AG04449 (cell line): ENCODE results near the gene PARP8.
"Not testable (repeated sequence)": the region's sequence is repeated elsewhere in the genome, so short reads cannot be mapped to it uniquely, and the experiment has no call there.

Source experiments
- CTCF ChIA-PET: fragments of 350-600 bp; formaldehyde crosslinking; extraction: SDS; loops from one replicate; lab custom pipeline; 2021; ENCODE audit warnings: antibody characterized with exemption; lab: Yijun Ruan, JAX
- POLR2A ChIA-PET: fragments of 400-600, 350-600 bp; formaldehyde crosslinking; extraction: SDS; loops from one replicate; lab custom pipeline; 2020; ENCODE audit warnings: antibody characterized with exemption, inconsistent platforms; lab: Yijun Ruan, JAX
- DNase-seq: peaks from one replicate; pipeline ENCODE4 v3.0.0-alpha.2; 2010; ENCODE audit warnings: low read depth, low spot score
- H3K4me3 ChIP-seq: 2 replicates; pipeline ENCODE4 v1.5.1; 2011; ENCODE audit warnings: low read depth, mild to moderate bottlenecking, control low read depth, low read length
- TF ChIP-seq, protein P1 (sequence below): IDR thresholded peaks from one replicate; pipeline ENCODE4 v1.5.1; 2011; ENCODE audit warnings: mild to moderate bottlenecking, moderate library complexity, low read length, control low read depth, inconsistent platforms; ENCODE audit not compliant: insufficient read depth; ENCODE audit errors: missing control alignments

The PARP8 gene

GRCh38 chr5:50794812-50795211 lies 128.4 kb downstream of the PARP8 start:
- ChIA-PET POLR2A (no interaction called here), CTCF (no interaction called here)
- DNase-seq = no peak
- TF ChIP-seq, protein P1, sequence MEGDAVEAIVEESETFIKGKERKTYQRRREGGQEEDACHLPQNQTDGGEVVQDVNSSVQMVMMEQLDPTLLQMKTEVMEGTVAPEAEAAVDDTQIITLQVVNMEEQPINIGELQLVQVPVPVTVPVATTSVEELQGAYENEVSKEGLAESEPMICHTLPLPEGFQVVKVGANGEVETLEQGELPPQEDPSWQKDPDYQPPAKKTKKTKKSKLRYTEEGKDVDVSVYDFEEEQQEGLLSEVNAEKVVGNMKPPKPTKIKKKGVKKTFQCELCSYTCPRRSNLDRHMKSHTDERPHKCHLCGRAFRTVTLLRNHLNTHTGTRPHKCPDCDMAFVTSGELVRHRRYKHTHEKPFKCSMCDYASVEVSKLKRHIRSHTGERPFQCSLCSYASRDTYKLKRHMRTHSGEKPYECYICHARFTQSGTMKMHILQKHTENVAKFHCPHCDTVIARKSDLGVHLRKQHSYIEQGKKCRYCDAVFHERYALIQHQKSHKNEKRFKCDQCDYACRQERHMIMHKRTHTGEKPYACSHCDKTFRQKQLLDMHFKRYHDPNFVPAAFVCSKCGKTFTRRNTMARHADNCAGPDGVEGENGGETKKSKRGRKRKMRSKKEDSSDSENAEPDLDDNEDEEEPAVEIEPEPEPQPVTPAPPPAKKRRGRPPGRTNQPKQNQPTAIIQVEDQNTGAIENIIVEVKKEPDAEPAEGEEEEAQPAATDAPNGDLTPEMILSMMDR = no peak
- no peak overlapping the region for H3K4me3 ChIP-seq

DNA sequence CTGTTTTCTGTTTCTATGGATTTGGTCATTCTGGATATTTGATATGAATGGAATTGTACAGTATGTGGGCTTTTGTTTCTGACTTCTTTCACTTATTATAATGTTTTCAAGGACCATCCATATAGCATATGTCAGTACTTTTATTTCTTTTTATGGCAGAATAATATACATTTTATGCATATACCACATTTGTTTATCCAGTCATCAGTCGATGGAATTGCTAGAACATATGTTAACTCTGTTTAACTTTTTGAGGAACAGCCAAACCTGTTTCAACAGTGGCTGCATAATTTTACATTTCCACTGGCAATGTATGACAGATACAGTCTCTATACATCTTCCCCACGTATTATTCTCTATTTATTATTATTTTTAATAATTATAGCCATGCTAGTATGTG lies 131.6 kb downstream of the PARP8 start:
- ChIA-PET POLR2A (no interaction called here), CTCF (no interaction called here)
- no peak overlapping the region for H3K4me3 ChIP-seq
- TF ChIP-seq, protein P1 = no peak
- DNase-seq = no peak

DNA sequence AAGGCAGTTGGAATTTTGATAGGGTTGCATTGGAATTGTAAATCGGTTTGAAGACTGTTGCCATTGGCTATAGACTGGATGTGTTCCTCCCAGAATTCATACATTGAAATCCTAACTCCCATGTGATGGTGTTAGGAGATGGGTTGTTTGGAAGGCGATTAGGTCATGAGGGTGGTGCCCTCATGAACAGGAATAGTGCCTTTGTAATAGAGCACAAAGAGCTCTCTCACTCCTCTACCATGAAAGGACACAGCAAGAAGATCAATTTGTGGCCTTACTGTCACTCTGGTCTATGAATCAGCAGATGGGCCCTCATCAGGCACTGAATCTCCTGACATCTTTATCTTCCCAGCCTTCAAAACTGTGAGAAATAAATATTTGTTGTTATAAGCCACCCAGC lies 133.2 kb downstream of the PARP8 start:
- TF ChIP-seq, protein P1 = no peak
- CTCF ChIA-PET = no interaction called here
- POLR2A ChIA-PET = no interaction called here
- DNase-seq = no peak
- no peak overlapping the region for H3K4me3 ChIP-seq

- no peak for DNase-seq
- ChIA-PET POLR2A (no interaction called here), CTCF (no interaction called here)
- TF ChIP-seq, protein P1 = no peak
- H3K4me3 ChIP-seq = no peak overlapping the region
Observed at GRCh38 chr5:50800410-50800809, 134.0 kb downstream of the PARP8 start.

- no peak overlapping the region for H3K4me3 ChIP-seq
- DNase-seq = no peak
- TF ChIP-seq, protein P1 = no peak
- CTCF ChIA-PET = no interaction called here
- POLR2A ChIA-PET = no interaction called here
Observed at GRCh38 chr5:50807661-50808060, 141.2 kb downstream of the PARP8 start.

- CTCF ChIA-PET = no interaction called here
- TF ChIP-seq, protein P1 = no peak
- POLR2A ChIA-PET = no interaction called here
- H3K4me3 ChIP-seq = no peak overlapping the region
- DNase-seq = no peak
Observed at GRCh38 chr5:50808406-50808805, 142.0 kb downstream of the PARP8 start.

DNA sequence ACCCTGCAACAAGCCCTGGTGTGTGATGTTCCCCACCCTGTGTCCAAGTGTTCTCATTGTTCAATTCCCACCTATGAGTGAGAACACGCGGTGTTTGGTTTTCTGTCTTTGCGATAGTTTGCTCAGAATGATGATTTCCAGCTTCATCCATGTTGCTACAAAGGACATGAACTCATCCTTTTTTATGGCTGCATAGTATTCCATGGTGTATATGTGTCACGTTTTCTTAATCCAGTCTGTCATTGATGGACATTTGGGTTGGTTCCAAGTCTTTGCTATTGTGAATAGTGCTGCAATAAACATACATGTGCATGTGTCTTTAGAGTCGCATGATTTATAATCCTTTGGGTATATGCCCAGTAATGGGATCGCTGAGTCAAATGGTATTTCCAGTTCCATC lies 145.3 kb downstream of the PARP8 start:
- CTCF ChIA-PET, POLR2A ChIA-PET, H3K4me3 ChIP-seq, DNase-seq: not testable (repeated sequence)
